Brain microvascular endothelial cell (primary cell): ENCODE measurements around the gene C9orf78.

ENCODE experiments used
- DNase-seq: peaks from one replicate; pipeline ENCODE4 v3.0.0-alpha.2; 2020
- H3K27ac ChIP-seq: fragments of 250-450 bp; sonication (Bioruptor Pico); 2 replicates; pipeline ENCODE4 v1.5.1; 2020; ENCODE audit warnings: mild to moderate bottlenecking, moderate library complexity
- H3K27me3 ChIP-seq: fragments of 250-450 bp; sonication (Bioruptor Pico); replicated peaks from 2 replicates; pipeline ENCODE4 v1.5.1; 2020; ENCODE audit warnings: mild to moderate bottlenecking
- H3K36me3 ChIP-seq: fragments of 250-450 bp; sonication (Bioruptor Pico); replicated peaks from 2 replicates; pipeline ENCODE4 v1.5.1; 2020; ENCODE audit warnings: mild to moderate bottlenecking
- H3K4me3 ChIP-seq: 2 replicates; pipeline ENCODE4 v1.5.1; 2011; ENCODE audit warnings: low read depth, mild to moderate bottlenecking, control low read depth, low read length, moderate library complexity
- in situ Hi-C: cut with HindIII; loops from 2 replicates; pipeline ENCODE4 v1.10.0; 2017; ENCODE audit warnings: low sequenced_read_pairs, low pct_ligation_motif_present
- TF ChIP-seq, protein P1 (sequence below): IDR thresholded peaks from 2 replicates; pipeline ENCODE4 v1.5.1; 2011; ENCODE audit warnings: low read depth, mild to moderate bottlenecking, moderate library complexity, low read length, control low read depth, inconsistent platforms; ENCODE audit errors: missing control alignments

C9orf78 gene

DNA sequence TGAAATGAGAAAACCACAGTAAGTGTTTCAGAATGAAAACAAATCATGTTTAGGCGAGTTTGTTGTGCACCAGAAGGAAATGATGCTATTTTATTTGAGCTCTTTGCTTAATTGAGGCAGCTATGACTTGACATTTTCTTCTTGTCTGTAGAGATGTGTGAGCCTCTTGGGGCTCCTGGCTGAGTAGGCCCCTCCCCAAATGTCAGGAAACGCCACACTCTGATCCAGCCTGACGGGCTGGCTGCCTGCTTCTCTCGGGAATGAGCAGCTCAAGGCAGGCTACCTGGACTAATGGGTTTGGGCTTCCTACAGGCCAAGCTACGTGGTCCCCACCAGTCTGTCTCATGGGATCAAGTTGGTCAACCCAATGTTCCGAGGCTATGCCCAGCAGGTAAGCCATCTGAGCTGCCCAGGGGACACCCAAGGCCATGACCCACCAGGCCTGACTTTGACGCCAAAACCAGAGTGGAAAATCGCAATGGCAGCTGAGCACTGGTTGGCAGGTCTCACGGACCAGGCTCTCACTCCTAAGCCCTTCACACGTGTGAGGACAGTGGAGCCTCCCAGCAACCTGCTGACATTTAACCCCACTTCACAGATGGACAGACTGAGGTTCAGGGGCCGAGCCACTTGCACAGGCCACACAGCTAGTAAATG, 30.0 kb upstream of the C9orf78 start:
- Histone ChIP-seq H3K27ac (no peak overlapping the region), H3K36me3 (peaks cover 35% of the 10 kb centered on the region)

DNA sequence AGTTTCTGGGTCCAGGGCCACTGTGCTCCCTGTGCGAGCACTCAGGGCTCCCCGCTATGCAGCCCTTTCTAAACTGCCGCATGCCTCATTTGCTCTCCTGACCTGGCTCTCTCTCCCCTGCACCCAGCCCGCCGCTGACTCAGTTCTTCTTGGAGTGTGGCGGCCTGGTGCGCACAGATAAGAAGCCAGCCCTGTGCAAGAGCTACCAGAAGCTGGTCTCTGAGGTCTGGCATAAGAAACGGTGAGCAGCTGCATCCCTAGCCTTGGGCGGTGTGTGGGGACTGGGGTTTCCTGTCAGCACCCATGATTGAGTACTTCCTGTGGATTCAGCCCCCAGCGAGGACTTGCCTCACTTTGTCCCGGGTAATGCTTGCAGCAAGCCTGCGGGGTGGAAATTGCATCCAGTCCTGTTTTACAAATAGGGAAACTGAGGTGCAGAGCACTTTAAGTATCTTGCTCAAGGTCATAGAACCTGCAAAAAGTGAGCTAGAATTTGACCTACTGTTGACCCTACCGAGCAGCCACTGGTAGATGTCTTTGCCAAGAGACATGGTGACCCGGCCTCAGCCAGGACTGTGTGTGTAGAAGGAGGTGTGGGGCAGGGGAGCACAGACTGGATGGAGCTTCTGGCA, 28.1 kb upstream of the C9orf78 start:
- peak; percentile 72 for DNase-seq
- TF ChIP-seq, protein P1, sequence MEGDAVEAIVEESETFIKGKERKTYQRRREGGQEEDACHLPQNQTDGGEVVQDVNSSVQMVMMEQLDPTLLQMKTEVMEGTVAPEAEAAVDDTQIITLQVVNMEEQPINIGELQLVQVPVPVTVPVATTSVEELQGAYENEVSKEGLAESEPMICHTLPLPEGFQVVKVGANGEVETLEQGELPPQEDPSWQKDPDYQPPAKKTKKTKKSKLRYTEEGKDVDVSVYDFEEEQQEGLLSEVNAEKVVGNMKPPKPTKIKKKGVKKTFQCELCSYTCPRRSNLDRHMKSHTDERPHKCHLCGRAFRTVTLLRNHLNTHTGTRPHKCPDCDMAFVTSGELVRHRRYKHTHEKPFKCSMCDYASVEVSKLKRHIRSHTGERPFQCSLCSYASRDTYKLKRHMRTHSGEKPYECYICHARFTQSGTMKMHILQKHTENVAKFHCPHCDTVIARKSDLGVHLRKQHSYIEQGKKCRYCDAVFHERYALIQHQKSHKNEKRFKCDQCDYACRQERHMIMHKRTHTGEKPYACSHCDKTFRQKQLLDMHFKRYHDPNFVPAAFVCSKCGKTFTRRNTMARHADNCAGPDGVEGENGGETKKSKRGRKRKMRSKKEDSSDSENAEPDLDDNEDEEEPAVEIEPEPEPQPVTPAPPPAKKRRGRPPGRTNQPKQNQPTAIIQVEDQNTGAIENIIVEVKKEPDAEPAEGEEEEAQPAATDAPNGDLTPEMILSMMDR: no peak
- H3K27ac ChIP-seq: no peak overlapping the region
- in situ Hi-C loops: no loop called here
- H3K27me3 ChIP-seq: no peaks in the 10 kb centered on the region
- peaks cover 39% of the 10 kb centered on the region for H3K36me3 ChIP-seq
- no peak overlapping the region for H3K4me3 ChIP-seq

More for the DNA sequence above, 30.0 kb upstream of the C9orf78 start:
- H3K4me3 ChIP-seq: no peak overlapping the region
- no peaks in the 10 kb centered on the region for H3K27me3 ChIP-seq
- TF ChIP-seq, protein P1: no peak
- no peak for DNase-seq
- in situ Hi-C loops: no loop called here

DNA sequence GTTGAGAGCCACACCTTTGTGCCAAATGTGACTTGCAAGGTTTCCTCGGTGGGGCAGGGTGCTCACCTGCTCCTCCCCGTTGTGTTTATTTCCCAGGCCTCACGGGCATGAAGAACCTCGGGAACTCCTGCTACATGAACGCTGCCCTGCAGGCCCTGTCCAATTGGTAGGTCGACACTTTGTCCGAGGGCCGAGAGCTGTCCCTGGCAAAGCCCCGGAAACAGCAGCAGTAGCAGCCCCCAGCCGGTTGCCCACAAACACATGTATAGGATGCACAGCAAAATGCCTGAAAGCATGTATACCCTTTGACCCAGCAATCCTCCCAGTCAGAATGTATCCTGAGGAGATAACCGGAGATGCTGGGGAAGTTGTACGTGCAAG, 26.4 kb upstream of the C9orf78 start:
- H3K4me3 ChIP-seq: no peak overlapping the region
- DNase-seq: no peak
- in situ Hi-C loops: no loop called here
- TF ChIP-seq, protein P1: no peak
- no peak overlapping the region for H3K27ac ChIP-seq
- no peaks in the 10 kb centered on the region for H3K27me3 ChIP-seq
- H3K36me3 ChIP-seq: peaks cover 45% of the 10 kb centered on the region

DNA sequence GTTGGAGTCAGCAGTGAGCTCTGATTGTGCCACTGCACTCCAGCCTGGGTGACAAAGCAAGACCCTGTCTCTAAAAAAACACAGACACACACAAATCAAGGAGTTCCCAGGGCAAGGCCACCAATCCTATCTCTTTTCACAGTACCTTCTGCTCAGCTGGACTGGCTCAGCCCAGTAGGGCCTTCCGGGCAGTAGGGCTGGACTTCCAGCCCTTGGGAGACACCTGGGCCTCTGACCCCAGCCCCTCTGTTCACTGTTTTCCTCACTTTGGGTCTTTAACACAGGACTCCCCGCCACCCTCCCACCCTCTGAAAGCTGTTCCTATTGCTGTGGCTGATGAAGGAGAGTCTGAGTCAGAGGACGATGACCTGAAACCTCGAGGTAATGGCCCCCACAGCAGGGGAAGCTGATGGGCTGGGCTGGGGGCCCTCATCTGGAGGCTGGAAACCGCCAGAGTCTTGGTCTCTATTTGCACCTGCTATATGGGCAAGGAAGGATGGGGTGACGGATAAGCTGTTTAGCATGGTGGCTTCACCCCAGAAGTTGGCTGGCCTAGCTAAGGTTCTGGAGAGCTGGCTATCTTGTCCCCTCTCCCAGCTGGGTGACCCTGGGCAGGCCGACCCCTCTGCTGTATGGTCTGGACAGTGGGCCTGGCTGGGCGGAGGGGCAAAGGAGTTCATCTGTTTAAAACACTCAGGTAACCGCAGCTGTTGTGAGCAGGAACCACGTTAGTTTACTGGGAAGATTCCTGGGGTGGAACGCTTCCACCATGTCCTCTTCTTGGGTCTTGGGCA, 25.8 kb upstream of the C9orf78 start:
- TF ChIP-seq, protein P1: no peak
- Histone ChIP-seq H3K27me3 (no peaks in the 10 kb centered on the region), H3K4me3 (no peak overlapping the region), H3K36me3 (peaks cover 43% of the 10 kb centered on the region), H3K27ac (no peak overlapping the region)
- in situ Hi-C loops: no loop called here
- DNase-seq: no peak

DNA sequence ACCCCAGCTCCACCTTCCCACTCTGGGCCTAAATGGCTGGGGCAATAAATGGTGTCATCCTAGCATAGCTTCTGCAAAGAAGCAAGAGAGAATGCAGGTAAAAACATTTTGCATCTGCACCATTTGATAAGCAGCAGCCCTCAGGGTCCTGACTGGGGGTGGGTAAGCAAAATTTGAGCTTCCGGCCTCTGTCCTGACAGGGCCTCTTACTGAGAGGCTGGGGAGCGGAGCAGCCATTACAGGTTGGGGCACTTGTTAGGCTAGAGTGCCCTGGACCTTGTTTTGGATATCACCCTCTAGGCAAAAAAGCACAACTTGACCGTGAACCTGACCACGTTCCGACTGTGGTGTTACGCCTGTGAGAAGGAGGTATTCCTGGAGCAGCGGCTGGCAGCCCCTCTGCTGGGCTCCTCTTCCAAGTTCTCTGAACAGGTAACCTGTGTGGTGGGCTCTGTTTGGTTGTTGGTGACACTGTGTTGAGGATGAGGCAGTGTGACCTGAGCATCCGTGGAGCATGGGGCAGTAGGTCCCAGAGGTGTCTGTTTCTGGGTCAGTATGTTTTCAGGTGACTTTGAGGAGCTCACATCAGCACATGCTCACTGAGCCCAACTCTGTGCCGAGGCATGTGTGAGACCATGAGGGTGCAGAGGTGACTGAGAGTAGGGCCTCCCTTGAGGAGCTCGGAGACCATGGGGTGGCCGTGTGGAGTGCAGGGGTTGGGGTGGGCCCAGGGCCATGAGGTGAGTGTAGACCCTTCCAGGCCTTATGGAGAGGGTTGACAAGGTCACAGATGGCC, 23.3 kb upstream of the C9orf78 start:
- no peak overlapping the region for H3K4me3 ChIP-seq
- TF ChIP-seq, protein P1: no peak
- no peak for DNase-seq
- peaks cover 46% of the 10 kb centered on the region for H3K36me3 ChIP-seq
- in situ Hi-C loops: no loop called here
- H3K27ac ChIP-seq: no peak overlapping the region
- no peaks in the 10 kb centered on the region for H3K27me3 ChIP-seq
